ENCODE data around the gene PLD4. TPM values are rescaled to one million over a fixed set of nuclear protein-coding genes. Genes with fewer than 3 reads are reported as not detected.
A peak's percentile ranks its signal among the peaks of the same experiment; 100 is the strongest.

PLD4 gene
- total and polyA plus RNA-seq, 9 of the 15 experiments (the other 6 are each of a cell fraction or from before 2014, with no cell fraction given), result 0.18 to 0.24 TPM; not detected in 7

DNA sequence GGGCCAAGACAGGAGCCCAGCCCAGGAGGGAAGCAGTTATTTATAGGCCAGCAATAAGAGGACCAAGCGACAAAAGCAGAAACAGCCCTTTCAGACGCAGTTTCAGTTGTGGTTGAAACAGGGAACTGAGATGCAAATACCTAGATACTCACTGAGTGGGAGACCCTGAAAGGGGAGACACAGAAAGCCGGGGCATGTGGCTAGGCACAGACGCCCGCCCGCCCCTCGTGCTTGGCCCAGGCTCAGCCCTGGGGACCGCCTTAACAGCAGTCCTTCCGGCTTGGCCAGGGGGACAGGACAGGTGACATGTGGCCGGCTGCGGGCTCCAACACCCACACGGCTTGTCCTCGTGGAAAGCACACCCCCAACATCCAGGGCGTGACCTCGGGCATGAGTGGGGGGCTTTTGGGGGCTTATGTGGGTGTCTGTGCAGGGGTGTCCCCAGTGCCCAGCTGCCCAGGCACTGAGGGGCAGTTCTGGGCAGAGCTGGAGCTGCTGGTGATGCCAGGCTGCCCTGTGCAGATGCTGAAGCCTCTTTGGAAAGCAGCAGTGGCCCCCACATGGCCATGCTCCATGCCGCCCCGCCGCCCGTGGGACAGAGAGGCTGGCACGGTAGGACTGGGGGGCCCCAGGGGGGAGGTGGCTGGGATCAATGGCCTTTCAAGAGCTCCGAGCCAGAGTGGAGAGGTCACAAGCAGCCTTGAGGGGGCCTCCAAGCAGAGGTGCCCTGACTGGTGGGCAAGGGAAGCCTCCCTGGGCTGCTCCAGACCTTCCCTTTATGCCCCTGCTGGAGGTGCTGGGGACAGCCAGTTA is 2.1 kb downstream of the PLD4 start:
- peaks cover 0 to 51% of the 10 kb centered on the region in 2 experiments; a peak in 2 of 5 replicates for H3K4me1 ChIP-seq (replicated peaks in 1 of 2; ENCODE audit: control insufficient read depth in 2 of 2, insufficient read depth in 2 of 2, low read length in 2 of 2)
- H3K27me3 ChIP-seq (ENCODE audit: control insufficient read depth in 2 of 2, insufficient read depth in 2 of 2, low read length in 2 of 2), result peaks cover 0 to 11% of the 10 kb centered on the region in 2 experiments; a peak in 2 of 5 replicates
- intact Hi-C loops (cut with micrococcal nuclease) (no loop called here), in situ Hi-C loops (cut with MboI) (no loop called here)
- no peak overlapping the region for H3K9ac ChIP-seq (ENCODE audit: insufficient read depth in 1 of 2, low read depth in 2 of 2, low read length in 2 of 2)
- DNase-seq (ENCODE audit: extremely low read depth in 1 of 4, low spot score in 3 of 4), result no peak
- CTCF ChIA-PET (ENCODE audit: low intra/inter-chr PET ratio), result no interaction called here
- H3K79me2 ChIP-seq (ENCODE audit: control insufficient read depth, insufficient read depth, low read length), result no peaks in the 10 kb centered on the region
- H3K4me3 ChIP-seq, result no peak overlapping the region
- no peak for FAIRE-seq
- POLR2A ChIA-PET, result no interaction called here
- 0 out of 2 replicates have a peak, but pooled peaks cover 2% of the 10 kb centered on the region for H3K9me3 ChIP-seq (replicated peaks; ENCODE audit: control insufficient read depth, insufficient read depth, low read depth, low read length)
- H3K4me2 ChIP-seq (ENCODE audit: insufficient read depth, low read length), result no peak overlapping the region
- 19% methylated on average over 10 of the region's 21 CpGs for WGBS (ENCODE audit: insufficient coverage, low coverage, missing lambda C conversion rate)
- ATAC-seq, result no peak
- BruUV-seq (replicated peaks), result no TSS peak
- no peaks in the 10 kb centered on the region for H3K36me3 ChIP-seq (ENCODE audit: control insufficient read depth, insufficient read depth, low read length)
- H4K20me1 ChIP-seq (replicated peaks; ENCODE audit: control insufficient read depth, insufficient read depth, low read length), result no peaks in the 10 kb centered on the region
- H3K9me1 ChIP-seq (ENCODE audit: control insufficient read depth, insufficient read depth, low read length), result no peaks in the 10 kb centered on the region
- no peak overlapping the region for H3K27ac ChIP-seq (ENCODE audit: extremely low read depth, low read depth, low read length)
- peak overlapping the region; percentile 40; the same call in 1 of the 2 replicates for H2AFZ ChIP-seq (ENCODE audit: low read depth, low read length)
- TF ChIP-seq HEY1 (CRISPR knock-in tag; IDR thresholded peaks at IDR 0.05; ENCODE audit: borderline replicate concordance) (no peak), GATAD2B (IDR thresholded peaks at IDR 0.05; ENCODE audit: borderline replicate concordance) (no peak), SAP30 (IDR thresholded peaks at IDR 0.05; ENCODE audit: borderline replicate concordance, insufficient read depth, low read depth, low read length, poor library complexity, severe bottlenecking) (no peak), CREBBP (IDR thresholded peaks at IDR 0.05; ENCODE audit: low read depth, low read length) (no peak), SNRNP70 (optimal IDR thresholded peaks at IDR 0.05; ENCODE audit: low read depth, low read length) (no peak), HDAC8 (tag; IDR thresholded peaks at IDR 0.05) (no peak), STAT5A (IDR thresholded peaks at IDR 0.05; ENCODE audit: borderline replicate concordance, low read length) (no peak), RNF2 (IDR thresholded peaks at IDR 0.05) (no peak), ZNF445 (CRISPR knock-in tag; IDR thresholded peaks at IDR 0.05; ENCODE audit: low read depth) (no peak), KAT2B (IDR thresholded peaks at IDR 0.05; ENCODE audit: low read depth, low read length) (no peak), SRSF7 (optimal IDR thresholded peaks at IDR 0.05; ENCODE audit: low read depth, low read length) (no peak), MTA1 (IDR thresholded peaks at IDR 0.05; ENCODE audit: borderline replicate concordance) (no peak)
- TF ChIP-seq, protein P1, sequence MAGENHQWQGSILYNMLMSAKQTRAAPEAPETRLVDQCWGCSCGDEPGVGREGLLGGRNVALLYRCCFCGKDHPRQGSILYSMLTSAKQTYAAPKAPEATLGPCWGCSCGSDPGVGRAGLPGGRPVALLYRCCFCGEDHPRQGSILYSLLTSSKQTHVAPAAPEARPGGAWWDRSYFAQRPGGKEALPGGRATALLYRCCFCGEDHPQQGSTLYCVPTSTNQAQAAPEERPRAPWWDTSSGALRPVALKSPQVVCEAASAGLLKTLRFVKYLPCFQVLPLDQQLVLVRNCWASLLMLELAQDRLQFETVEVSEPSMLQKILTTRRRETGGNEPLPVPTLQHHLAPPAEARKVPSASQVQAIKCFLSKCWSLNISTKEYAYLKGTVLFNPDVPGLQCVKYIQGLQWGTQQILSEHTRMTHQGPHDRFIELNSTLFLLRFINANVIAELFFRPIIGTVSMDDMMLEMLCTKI (IDR thresholded peaks at IDR 0.05; ENCODE audit: partially characterized antibody), result no peak
